ENCODE measurements around the gene PHKG1.
"Not testable (repeated sequence)": the region's sequence is repeated elsewhere in the genome, so short reads cannot be mapped to it uniquely, and the experiment has no call there.

PHKG1 gene

GRCh38 chr7:56033671-56034432, 58.9 kb downstream of the PHKG1 start:
- peak; percentile 53 for DNase-seq

GRCh38 chr7:56032578-56032977, 60.2 kb downstream of the PHKG1 start:
- not testable (repeated sequence) for DNase-seq

- DNase-seq: not testable (repeated sequence)
Measured at GRCh38 chr7:56031556-56031955, 61.2 kb downstream of the PHKG1 start.

- DNase-seq: no peak
Measured at GRCh38 chr7:56030340-56030739, 62.4 kb downstream of the PHKG1 start.

All from effector CD4-positive, alpha-beta T cell (primary cell).